GM18508 (cell line): Measurements from ENCODE around the gene PAX2.

ENCODE experiments used
- ATAC-seq: cut with Tn5 transposase; IDR thresholded peaks from one replicate; pipeline ENCODE4 v1.9.1; 2021; ENCODE audit warnings: moderate number of reproducible peaks; ENCODE audit not compliant: insufficient read depth, unreplicated experiment

The PAX2 gene

GRCh38 chr10:100737355-100738054 is 7.9 kb upstream of the PAX2 start:
- no peak for ATAC-seq

GRCh38 chr10:100738055-100738827 is 7.1 kb upstream of the PAX2 start:
- ATAC-seq, result no peak

GRCh38 chr10:100739517-100740368 is 5.6 kb upstream of the PAX2 start:
- ATAC-seq, result no peak

- no peak for ATAC-seq
These were observed 4.7 kb upstream of the PAX2 start for GRCh38 chr10:100740476-100741377.

- no peak for ATAC-seq
These were observed 3.9 kb upstream of the PAX2 start for GRCh38 chr10:100741378-100742075.

- ATAC-seq, result no peak
These were observed 3.2 kb upstream of the PAX2 start for GRCh38 chr10:100742076-100742771.

GRCh38 chr10:100742936-100743335 is 2.4 kb upstream of the PAX2 start:
- ATAC-seq, result no peak

GRCh38 chr10:100743626-100744135 is 1.7 kb upstream of the PAX2 start:
- no peak for ATAC-seq

GRCh38 chr10:100744136-100744986 is 1.0 kb upstream of the PAX2 start:
- ATAC-seq, result no peak

- ATAC-seq, result no peak
These were observed 751 bp downstream of the PAX2 start for GRCh38 chr10:100745882-100746783.

GRCh38 chr10:100746784-100747455 is 1.5 kb downstream of the PAX2 start:
- ATAC-seq, result no peak

- no peak for ATAC-seq
These were observed 2.3 kb downstream of the PAX2 start for GRCh38 chr10:100747456-100748230.

GRCh38 chr10:100748231-100749058 is 3.1 kb downstream of the PAX2 start:
- no peak for ATAC-seq

- ATAC-seq, result no peak
These were observed 3.6 kb downstream of the PAX2 start for GRCh38 chr10:100749059-100749308.
